Measurements from ENCODE around the gene CABP1.

DNA sequence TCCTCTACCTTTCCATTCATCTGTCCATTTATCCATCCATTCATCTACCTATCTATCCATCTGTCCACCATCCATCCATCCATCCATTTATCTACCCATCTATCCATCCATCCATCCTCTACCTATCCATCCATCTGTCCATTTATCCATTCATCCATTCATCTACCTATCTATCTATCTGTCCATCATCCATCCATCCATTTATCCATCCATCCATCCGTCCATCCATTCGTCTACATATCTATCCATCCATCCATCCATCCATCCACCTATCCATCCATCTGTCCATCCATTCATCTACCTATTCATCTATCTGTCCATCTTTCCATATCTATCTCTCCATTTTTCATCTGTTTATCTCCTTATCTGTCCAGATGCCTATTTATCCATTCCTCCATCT is 21.0 kb downstream of the CABP1 start:
- TF ChIP-seq SIX5 (IDR thresholded peaks at IDR 0.05; ENCODE audit: low read depth, low read length, severe bottlenecking) (no peak), EZH2 (IDR thresholded peaks at IDR 0.05; ENCODE audit: borderline replicate concordance, control insufficient read depth, low read depth, low read length) (no peak), RELA (IDR thresholded peaks at IDR 0.05; ENCODE audit: borderline replicate concordance, partially characterized antibody) (no peak), MYC (IDR thresholded peaks at IDR 0.05; ENCODE audit: insufficient read depth, insufficient read length, insufficient replicate concordance, low read length, severe bottlenecking) (no peak)
- TF ChIP-seq, protein P1, sequence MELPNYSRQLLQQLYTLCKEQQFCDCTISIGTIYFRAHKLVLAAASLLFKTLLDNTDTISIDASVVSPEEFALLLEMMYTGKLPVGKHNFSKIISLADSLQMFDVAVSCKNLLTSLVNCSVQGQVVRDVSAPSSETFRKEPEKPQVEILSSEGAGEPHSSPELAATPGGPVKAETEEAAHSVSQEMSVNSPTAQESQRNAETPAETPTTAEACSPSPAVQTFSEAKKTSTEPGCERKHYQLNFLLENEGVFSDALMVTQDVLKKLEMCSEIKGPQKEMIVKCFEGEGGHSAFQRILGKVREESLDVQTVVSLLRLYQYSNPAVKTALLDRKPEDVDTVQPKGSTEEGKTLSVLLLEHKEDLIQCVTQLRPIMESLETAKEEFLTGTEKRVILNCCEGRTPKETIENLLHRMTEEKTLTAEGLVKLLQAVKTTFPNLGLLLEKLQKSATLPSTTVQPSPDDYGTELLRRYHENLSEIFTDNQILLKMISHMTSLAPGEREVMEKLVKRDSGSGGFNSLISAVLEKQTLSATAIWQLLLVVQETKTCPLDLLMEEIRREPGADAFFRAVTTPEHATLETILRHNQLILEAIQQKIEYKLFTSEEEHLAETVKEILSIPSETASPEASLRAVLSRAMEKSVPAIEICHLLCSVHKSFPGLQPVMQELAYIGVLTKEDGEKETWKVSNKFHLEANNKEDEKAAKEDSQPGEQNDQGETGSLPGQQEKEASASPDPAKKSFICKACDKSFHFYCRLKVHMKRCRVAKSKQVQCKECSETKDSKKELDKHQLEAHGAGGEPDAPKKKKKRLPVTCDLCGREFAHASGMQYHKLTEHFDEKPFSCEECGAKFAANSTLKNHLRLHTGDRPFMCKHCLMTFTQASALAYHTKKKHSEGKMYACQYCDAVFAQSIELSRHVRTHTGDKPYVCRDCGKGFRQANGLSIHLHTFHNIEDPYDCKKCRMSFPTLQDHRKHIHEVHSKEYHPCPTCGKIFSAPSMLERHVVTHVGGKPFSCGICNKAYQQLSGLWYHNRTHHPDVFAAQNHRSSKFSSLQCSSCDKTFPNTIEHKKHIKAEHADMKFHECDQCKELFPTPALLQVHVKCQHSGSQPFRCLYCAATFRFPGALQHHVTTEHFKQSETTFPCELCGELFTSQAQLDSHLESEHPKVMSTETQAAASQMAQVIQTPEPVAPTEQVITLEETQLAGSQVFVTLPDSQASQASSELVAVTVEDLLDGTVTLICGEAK (IDR thresholded peaks at IDR 0.05; ENCODE audit: borderline replicate concordance), result no peak
